ENCODE data around the gene HLCS.

Gene HLCS

DNA sequence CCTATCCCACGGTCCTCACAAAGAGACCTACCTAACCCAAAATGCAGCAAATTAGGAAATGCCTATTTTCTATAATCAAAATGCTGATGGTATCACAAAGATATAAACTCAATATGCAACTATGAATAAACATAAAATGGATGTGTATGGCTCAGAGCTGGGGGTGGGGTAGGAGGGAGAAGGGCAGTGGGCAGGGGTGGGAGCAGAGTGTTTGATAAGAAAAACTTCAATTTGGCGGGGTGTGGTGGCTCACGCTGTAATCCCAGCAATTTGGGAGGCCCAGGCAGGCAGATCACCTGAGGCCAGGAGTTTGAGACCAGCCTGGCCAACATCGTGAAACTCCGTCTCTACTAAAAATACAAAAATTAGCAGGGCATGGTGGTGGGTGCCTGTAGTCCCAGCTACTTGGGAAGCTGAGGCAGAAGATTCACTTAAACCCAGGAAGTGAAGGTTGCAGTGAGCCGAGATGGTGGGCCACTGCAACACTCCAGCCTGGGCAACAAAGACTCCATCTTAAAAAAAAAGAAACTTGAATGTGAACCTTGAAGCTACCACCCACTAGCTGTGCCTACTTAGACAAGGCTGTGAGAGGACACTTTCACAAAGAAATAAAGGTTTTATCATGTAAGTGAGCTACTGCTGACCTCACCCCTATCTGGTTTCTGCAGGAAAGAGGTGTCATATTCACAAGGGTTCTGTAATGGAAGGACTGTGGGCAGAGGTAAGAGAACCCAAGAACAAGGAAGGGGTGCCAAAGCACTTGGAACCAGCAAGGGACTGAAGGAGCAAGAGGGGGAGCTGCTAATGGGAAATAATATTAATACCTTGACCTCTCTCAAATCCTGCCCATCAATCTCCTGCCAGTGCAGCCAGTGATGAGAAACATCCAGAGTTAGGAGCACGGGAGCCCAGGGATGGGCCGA is 53.0 kb downstream of the HLCS start (continued):
- TF ChIP-seq, protein P1, sequence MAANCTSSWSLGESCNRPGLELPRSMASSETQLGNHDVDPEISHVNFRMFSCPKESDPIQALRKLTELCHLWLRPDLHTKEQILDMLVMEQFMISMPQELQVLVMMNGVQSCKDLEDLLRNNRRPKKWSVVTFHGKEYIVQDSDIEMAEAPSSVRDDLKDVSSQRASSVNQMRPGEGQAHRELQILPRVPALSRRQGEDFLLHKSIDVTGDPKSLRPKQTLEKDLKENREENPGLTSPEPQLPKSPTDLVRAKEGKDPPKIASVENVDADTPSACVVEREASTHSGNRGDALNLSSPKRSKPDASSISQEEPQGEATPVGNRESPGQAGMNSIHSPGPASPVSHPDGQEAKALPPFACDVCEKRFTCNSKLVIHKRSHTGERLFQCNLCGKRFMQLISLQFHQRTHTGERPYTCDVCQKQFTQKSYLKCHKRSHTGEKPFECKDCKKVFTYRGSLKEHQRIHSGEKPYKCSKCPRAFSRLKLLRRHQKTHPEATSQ (tag by site-specific recombination; IDR thresholded peaks at IDR 0.05) = no peak
- TF ChIP-seq, protein P2, sequence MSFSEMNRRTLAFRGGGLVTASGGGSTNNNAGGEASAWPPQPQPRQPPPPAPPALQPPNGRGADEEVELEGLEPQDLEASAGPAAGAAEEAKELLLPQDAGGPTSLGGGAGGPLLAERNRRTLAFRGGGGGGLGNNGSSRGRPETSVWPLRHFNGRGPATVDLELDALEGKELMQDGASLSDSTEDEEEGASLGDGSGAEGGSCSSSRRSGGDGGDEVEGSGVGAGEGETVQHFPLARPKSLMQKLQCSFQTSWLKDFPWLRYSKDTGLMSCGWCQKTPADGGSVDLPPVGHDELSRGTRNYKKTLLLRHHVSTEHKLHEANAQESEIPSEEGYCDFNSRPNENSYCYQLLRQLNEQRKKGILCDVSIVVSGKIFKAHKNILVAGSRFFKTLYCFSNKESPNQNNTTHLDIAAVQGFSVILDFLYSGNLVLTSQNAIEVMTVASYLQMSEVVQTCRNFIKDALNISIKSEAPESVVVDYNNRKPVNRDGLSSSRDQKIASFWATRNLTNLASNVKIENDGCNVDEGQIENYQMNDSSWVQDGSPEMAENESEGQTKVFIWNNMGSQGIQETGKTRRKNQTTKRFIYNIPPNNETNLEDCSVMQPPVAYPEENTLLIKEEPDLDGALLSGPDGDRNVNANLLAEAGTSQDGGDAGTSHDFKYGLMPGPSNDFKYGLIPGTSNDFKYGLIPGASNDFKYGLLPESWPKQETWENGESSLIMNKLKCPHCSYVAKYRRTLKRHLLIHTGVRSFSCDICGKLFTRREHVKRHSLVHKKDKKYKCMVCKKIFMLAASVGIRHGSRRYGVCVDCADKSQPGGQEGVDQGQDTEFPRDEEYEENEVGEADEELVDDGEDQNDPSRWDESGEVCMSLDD (tag by site-specific recombination; IDR thresholded peaks at IDR 0.05) = no peak
- TF ChIP-seq ZNF785 (tag by site-specific recombination; IDR thresholded peaks at IDR 0.05) = no peak
- no peak for TF ChIP-seq ZNF214 (tag by site-specific recombination; IDR thresholded peaks at IDR 0.05; ENCODE audit: borderline replicate concordance)
- no peak for TF ChIP-seq ZFP3 (tag by site-specific recombination; IDR thresholded peaks at IDR 0.05; ENCODE audit: low read depth)
- no peak for TF ChIP-seq ZXDB (tag by site-specific recombination; IDR thresholded peaks at IDR 0.05)
- no peak for TF ChIP-seq ZNF664 (tag by site-specific recombination; IDR thresholded peaks at IDR 0.05)
- TF ChIP-seq ZSCAN16 (tag by site-specific recombination; IDR thresholded peaks at IDR 0.05) = no peak
- 0 out of 2 replicates have a peak, but pooled peaks have one; percentile 52 for TF ChIP-seq PRDM1 (tag by site-specific recombination; IDR thresholded peaks at IDR 0.05)
- no peak for TF ChIP-seq ZNF48 (tag by site-specific recombination; IDR thresholded peaks at IDR 0.05)
- no peak for TF ChIP-seq ZNF549 (tag by site-specific recombination; IDR thresholded peaks at IDR 0.05)
- TF ChIP-seq ZNF548 (tag by site-specific recombination; IDR thresholded peaks at IDR 0.05) = no peak
- no peak for TF ChIP-seq ZNF777 (tag by site-specific recombination; IDR thresholded peaks at IDR 0.05; ENCODE audit: borderline replicate concordance)
- TF ChIP-seq ZBTB17 (tag by site-specific recombination; IDR thresholded peaks at IDR 0.05) = no peak
- no peak for TF ChIP-seq ZNF311 (tag by site-specific recombination; IDR thresholded peaks at IDR 0.05; ENCODE audit: borderline replicate concordance)
- no peak for TF ChIP-seq ZNF501 (tag by site-specific recombination; IDR thresholded peaks at IDR 0.05)
- no peak for TF ChIP-seq GLI2 (tag by site-specific recombination; IDR thresholded peaks at IDR 0.05; ENCODE audit: borderline replicate concordance, low read depth)
- TF ChIP-seq ZNF223 (tag by site-specific recombination; IDR thresholded peaks at IDR 0.05) = no peak
- no peak for TF ChIP-seq ZNF623 (tag by site-specific recombination; IDR thresholded peaks at IDR 0.05)
- no peak for TF ChIP-seq ZNF302 (tag by site-specific recombination; IDR thresholded peaks at IDR 0.05; ENCODE audit: low read depth)
- no peak; the same call in 1 of the 2 replicates for TF ChIP-seq ZNF394 (tag by site-specific recombination; IDR thresholded peaks at IDR 0.05; ENCODE audit: borderline replicate concordance)
- TF ChIP-seq, protein P3, sequence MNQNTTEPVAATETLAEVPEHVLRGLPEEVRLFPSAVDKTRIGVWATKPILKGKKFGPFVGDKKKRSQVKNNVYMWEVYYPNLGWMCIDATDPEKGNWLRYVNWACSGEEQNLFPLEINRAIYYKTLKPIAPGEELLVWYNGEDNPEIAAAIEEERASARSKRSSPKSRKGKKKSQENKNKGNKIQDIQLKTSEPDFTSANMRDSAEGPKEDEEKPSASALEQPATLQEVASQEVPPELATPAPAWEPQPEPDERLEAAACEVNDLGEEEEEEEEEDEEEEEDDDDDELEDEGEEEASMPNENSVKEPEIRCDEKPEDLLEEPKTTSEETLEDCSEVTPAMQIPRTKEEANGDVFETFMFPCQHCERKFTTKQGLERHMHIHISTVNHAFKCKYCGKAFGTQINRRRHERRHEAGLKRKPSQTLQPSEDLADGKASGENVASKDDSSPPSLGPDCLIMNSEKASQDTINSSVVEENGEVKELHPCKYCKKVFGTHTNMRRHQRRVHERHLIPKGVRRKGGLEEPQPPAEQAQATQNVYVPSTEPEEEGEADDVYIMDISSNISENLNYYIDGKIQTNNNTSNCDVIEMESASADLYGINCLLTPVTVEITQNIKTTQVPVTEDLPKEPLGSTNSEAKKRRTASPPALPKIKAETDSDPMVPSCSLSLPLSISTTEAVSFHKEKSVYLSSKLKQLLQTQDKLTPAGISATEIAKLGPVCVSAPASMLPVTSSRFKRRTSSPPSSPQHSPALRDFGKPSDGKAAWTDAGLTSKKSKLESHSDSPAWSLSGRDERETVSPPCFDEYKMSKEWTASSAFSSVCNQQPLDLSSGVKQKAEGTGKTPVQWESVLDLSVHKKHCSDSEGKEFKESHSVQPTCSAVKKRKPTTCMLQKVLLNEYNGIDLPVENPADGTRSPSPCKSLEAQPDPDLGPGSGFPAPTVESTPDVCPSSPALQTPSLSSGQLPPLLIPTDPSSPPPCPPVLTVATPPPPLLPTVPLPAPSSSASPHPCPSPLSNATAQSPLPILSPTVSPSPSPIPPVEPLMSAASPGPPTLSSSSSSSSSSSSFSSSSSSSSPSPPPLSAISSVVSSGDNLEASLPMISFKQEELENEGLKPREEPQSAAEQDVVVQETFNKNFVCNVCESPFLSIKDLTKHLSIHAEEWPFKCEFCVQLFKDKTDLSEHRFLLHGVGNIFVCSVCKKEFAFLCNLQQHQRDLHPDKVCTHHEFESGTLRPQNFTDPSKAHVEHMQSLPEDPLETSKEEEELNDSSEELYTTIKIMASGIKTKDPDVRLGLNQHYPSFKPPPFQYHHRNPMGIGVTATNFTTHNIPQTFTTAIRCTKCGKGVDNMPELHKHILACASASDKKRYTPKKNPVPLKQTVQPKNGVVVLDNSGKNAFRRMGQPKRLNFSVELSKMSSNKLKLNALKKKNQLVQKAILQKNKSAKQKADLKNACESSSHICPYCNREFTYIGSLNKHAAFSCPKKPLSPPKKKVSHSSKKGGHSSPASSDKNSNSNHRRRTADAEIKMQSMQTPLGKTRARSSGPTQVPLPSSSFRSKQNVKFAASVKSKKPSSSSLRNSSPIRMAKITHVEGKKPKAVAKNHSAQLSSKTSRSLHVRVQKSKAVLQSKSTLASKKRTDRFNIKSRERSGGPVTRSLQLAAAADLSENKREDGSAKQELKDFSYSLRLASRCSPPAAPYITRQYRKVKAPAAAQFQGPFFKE (tag by site-specific recombination; IDR thresholded peaks at IDR 0.05; ENCODE audit: borderline replicate concordance) = no peak
- TF ChIP-seq, protein P4, sequence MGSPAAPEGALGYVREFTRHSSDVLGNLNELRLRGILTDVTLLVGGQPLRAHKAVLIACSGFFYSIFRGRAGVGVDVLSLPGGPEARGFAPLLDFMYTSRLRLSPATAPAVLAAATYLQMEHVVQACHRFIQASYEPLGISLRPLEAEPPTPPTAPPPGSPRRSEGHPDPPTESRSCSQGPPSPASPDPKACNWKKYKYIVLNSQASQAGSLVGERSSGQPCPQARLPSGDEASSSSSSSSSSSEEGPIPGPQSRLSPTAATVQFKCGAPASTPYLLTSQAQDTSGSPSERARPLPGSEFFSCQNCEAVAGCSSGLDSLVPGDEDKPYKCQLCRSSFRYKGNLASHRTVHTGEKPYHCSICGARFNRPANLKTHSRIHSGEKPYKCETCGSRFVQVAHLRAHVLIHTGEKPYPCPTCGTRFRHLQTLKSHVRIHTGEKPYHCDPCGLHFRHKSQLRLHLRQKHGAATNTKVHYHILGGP (tag by site-specific recombination; IDR thresholded peaks at IDR 0.05) = no peak
- TF ChIP-seq ZNF266 (tag by site-specific recombination; IDR thresholded peaks at IDR 0.05; ENCODE audit: low read depth) = no peak
- no peak for TF ChIP-seq ZNF10 (tag by site-specific recombination; IDR thresholded peaks at IDR 0.05)
- TF ChIP-seq ZNF121 (tag by site-specific recombination; IDR thresholded peaks at IDR 0.05) = no peak
- no peak for TF ChIP-seq SETDB1 (IDR thresholded peaks at IDR 0.05; ENCODE audit: insufficient read length, low read length)
- TF ChIP-seq ZNF350 (tag by site-specific recombination; IDR thresholded peaks at IDR 0.05) = no peak
